ENCODE measurements around the gene PTGER3. TPM values are rescaled to one million over a fixed set of nuclear protein-coding genes. Genes with fewer than 3 reads are reported as not detected.
A peak's percentile ranks its signal among the peaks of the same experiment; 100 is the strongest.

PTGER3 gene
- total RNA-seq, 1 donor from 2014 or later: 2.8 TPM

DNA sequence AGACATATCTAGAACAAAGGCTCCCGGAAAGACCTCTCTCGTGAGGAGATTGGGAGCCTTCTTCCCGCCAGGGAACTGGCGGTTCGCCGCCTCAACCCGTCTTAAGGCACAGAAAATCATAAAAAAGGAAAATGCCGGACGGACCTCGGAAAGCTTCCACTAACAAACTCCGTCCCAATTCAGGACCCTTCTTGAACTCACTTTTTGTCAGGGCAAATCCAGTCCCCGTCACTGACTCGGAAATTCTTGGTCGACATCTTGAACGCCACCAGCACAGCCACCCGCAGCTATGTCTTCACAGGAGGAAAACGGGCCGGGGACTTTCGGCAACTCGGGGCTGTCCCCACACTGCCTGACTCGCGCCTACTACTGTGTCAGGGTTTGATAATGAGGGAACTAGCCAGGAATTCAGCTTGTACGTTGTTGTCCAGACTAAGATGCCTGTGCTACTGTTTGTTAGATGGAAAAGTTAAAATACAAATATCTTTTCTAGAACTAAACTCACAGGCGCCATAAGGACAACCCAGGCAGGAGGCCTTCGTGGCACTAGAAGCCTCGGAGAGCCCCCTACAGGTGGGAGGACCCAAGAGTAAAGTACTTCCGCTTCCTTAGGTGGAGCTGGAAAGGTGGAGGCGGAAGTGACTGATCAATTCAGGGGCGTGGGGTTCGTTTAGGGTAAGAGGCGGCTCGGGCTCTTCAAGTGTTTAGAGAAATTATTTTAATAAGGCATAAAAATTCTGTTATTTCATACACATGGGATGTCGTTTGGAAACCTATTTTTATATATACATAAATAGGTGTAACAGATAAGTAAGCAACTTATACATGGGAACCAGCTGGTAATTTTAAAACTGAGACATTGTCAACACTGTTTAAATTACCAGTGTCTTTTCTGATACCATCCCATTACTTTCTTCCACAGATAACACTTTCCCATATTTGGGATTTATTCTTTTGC is 33.4 kb upstream of the PTGER3 start, which contains the start of gene ZRANB2:
TSS of gene ZRANB2 (minus strand) at position 297 of the 958 bp plus-strand sequence. CDS start at position 257, 40 bp downstream.
- DNase-seq (ENCODE audit: extremely low spot score, unreplicated experiment): peak; percentile 85
- peak within 1 kb of the TSS; percentile 99 for H3K4me3 Mint-ChIP-seq
- H3K36me3 Mint-ChIP-seq: peaks cover 8% of the 10 kb centered on the region
- H3K9me3 Mint-ChIP-seq: no peaks in the 10 kb centered on the region
- peak within 1 kb of the TSS; percentile 100 for H3K27ac Mint-ChIP-seq
- peaks cover 7% of the 10 kb centered on the region for H3K4me1 Mint-ChIP-seq (ENCODE audit: unreplicated experiment)
- TF ChIP-seq, protein P1, sequence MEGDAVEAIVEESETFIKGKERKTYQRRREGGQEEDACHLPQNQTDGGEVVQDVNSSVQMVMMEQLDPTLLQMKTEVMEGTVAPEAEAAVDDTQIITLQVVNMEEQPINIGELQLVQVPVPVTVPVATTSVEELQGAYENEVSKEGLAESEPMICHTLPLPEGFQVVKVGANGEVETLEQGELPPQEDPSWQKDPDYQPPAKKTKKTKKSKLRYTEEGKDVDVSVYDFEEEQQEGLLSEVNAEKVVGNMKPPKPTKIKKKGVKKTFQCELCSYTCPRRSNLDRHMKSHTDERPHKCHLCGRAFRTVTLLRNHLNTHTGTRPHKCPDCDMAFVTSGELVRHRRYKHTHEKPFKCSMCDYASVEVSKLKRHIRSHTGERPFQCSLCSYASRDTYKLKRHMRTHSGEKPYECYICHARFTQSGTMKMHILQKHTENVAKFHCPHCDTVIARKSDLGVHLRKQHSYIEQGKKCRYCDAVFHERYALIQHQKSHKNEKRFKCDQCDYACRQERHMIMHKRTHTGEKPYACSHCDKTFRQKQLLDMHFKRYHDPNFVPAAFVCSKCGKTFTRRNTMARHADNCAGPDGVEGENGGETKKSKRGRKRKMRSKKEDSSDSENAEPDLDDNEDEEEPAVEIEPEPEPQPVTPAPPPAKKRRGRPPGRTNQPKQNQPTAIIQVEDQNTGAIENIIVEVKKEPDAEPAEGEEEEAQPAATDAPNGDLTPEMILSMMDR (conservative IDR thresholded peaks at IDR 0.05): peak; percentile 66
- H3K27me3 Mint-ChIP-seq: peaks cover 16% of the 10 kb centered on the region

DNA sequence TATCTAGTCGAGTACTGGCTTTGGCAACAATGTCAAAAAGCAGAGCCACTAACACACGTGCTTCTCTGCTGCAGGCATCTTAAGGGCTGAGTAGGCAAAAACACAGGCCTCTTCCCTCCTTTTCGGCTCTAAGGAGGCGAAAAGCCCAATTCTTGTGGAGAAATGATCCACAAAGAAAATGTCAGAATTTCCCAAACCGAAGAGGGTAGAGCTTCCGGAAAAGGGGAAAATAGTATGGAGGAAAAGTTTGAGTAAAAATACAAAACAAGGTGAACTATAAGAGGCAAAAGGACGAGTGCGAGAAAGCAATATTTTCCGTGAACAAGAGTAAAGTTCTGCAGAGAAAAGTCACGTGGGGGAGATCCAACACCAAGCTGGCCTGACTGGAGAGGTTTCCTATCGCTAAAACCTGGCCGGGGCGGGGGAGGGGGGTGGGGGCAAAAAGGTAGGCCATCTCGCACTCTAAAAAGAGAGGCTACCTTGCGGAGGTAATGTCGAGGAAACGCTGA is 32.7 kb upstream of the PTGER3 start:
- Mint-ChIP-seq H3K9me3 (no peaks in the 10 kb centered on the region), H3K4me3 (peak overlapping the region; percentile 99), H3K36me3 (peaks cover 12% of the 10 kb centered on the region), H3K27me3 (peaks cover 16% of the 10 kb centered on the region), H3K4me1 (ENCODE audit: unreplicated experiment) (peaks cover 7% of the 10 kb centered on the region), H3K27ac (peak overlapping the region; percentile 100)
- TF ChIP-seq, protein P1 (conservative IDR thresholded peaks at IDR 0.05): no peak
- DNase-seq (ENCODE audit: extremely low spot score, unreplicated experiment): no peak

DNA sequence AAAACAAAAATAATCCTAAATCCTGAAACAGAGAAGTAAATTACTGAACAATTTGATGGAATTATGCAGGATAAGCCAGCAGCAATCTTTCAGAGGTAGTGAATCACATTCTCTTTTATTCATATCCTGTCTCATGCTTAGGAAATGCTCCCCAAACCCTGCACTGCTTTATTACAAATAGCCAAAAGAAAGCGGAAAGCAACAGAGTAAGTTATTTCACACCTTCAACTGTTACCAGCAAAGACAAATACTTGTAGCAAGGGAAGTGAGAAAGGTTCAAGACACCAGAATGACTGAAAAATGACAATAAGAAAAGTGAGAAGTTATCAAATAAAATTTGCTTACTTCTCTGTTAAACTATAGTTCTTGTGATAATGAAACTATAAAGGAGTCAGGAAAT is 27.1 kb upstream of the PTGER3 start:
- Mint-ChIP-seq H3K27me3 (no peaks in the 10 kb centered on the region), H3K4me1 (ENCODE audit: unreplicated experiment) (peaks cover 7% of the 10 kb centered on the region), H3K36me3 (peaks cover 37% of the 10 kb centered on the region), H3K4me3 (no peak overlapping the region), H3K27ac (no peak overlapping the region), H3K9me3 (no peaks in the 10 kb centered on the region)
- DNase-seq (ENCODE audit: extremely low spot score, unreplicated experiment): no peak
- TF ChIP-seq, protein P1 (conservative IDR thresholded peaks at IDR 0.05): no peak

DNA sequence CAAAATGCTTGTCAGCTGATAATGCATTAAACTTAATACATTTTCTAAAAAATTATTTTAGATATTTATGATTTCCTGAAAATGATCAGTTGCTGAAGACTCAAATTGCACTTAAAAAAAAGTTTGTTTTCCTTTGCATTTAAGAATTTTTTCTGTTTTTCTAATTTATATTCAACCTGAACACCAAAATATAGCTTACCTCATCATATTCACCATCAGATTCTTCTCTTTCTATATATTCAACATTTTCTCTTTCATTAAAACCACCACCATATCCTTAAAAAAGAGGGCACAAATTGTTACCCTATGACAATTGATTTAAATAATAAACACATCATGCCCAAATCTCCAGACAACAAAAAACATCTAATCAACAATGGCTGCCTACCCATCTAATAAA is 24.7 kb upstream of the PTGER3 start:
- no peak for DNase-seq (ENCODE audit: extremely low spot score, unreplicated experiment)
- H3K9me3 Mint-ChIP-seq: no peaks in the 10 kb centered on the region
- H3K27ac Mint-ChIP-seq: no peak overlapping the region
- H3K4me1 Mint-ChIP-seq (ENCODE audit: unreplicated experiment): no peaks in the 10 kb centered on the region
- TF ChIP-seq, protein P1 (conservative IDR thresholded peaks at IDR 0.05): no peak
- no peak overlapping the region for H3K4me3 Mint-ChIP-seq
- H3K27me3 Mint-ChIP-seq: no peaks in the 10 kb centered on the region
- peaks cover 37% of the 10 kb centered on the region for H3K36me3 Mint-ChIP-seq

DNA sequence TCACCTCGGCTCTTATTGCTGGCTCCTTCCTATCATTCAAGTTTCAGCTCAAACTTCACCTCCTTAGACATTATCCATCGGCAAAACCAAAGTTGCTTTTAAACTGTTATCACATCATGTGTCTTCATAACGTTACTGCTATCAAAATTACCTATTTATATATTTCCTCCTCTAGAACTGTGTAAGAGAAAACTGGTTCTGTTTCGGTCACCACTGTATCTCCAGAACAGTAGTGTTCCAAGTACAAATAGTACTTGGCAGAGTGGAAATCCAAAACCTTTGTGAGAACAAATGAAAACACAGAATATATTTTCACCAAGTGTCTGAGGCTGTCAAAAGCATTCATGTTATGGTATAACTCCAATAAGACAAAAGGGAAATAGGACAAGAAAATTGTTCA is 24.1 kb upstream of the PTGER3 start:
- Mint-ChIP-seq H3K9me3 (no peaks in the 10 kb centered on the region), H3K27ac (no peak overlapping the region), H3K4me3 (no peak overlapping the region), H3K4me1 (ENCODE audit: unreplicated experiment) (no peaks in the 10 kb centered on the region), H3K36me3 (peaks cover 38% of the 10 kb centered on the region), H3K27me3 (no peaks in the 10 kb centered on the region)
- DNase-seq (ENCODE audit: extremely low spot score, unreplicated experiment): no peak
- TF ChIP-seq, protein P1 (conservative IDR thresholded peaks at IDR 0.05): no peak

Data from type B pancreatic cell (in vitro differentiated cells).